RWPE2 (cell line): ENCODE measurements around the gene HIPK2.

Experiments
- ATAC-seq: fragments of 200-7000 bp; cut with Tn5 transposase; 3 replicates; pipeline ENCODE4 v1.9.1; 2021; ENCODE audit warnings: low read depth
- DNase-seq: peaks from one replicate; pipeline ENCODE4 v3.0.0-alpha.2; 2020; ENCODE audit warnings: low spot score
- H3K27ac ChIP-seq: fragments of 450-650 bp; 2 replicates; pipeline ENCODE4 v1.5.1; 2017; ENCODE audit warnings: mild to moderate bottlenecking; ENCODE audit not compliant: poor library complexity, severe bottlenecking
- H3K27me3 ChIP-seq: fragments of 250-450 bp; sonication (Bioruptor Pico); 2 replicates; pipeline ENCODE4 v1.5.1; 2021; ENCODE audit warnings: mild to moderate bottlenecking, moderate library complexity; ENCODE audit not compliant: insufficient read depth, poor library complexity, severe bottlenecking
- H3K36me3 ChIP-seq: fragments of 250-450 bp; sonication (Bioruptor Pico); 2 replicates; pipeline ENCODE4 v1.5.1; 2020; ENCODE audit warnings: low read depth, mild to moderate bottlenecking, moderate library complexity
- H3K4me1 ChIP-seq: fragments of 250-450 bp; sonication (Bioruptor Pico); 2 replicates; pipeline ENCODE4 v1.5.1; 2021; ENCODE audit warnings: mild to moderate bottlenecking, moderate library complexity; ENCODE audit not compliant: insufficient read depth, poor library complexity, severe bottlenecking
- H3K4me3 ChIP-seq: fragments of 250-450 bp; sonication (Bioruptor Pico); 2 replicates; pipeline ENCODE4 v1.5.1; 2021; ENCODE audit warnings: mild to moderate bottlenecking, moderate library complexity; ENCODE audit not compliant: severe bottlenecking
- H3K9me3 ChIP-seq: fragments of 250-450 bp; sonication (Bioruptor Pico); 2 replicates; pipeline ENCODE4 v1.5.1; 2021; ENCODE audit warnings: mild to moderate bottlenecking, moderate library complexity; ENCODE audit not compliant: severe bottlenecking
- TF ChIP-seq, protein P1 (sequence below): fragments of 450-650 bp; IDR thresholded peaks from one replicate; pipeline ENCODE4 v1.5.1; 2017; ENCODE audit warnings: mild to moderate bottlenecking, moderate library complexity; ENCODE audit not compliant: poor library complexity, severe bottlenecking

The HIPK2 gene

GRCh38 chr7:139773371-139773770 is 4.4 kb downstream of the HIPK2 start:
- Histone ChIP-seq H3K9me3 (no peaks in the 10 kb centered on the region), H3K27me3 (no peaks in the 10 kb centered on the region), H3K27ac (peak overlapping the region; percentile 95), H3K4me3 (no peak overlapping the region), H3K4me1 (peaks cover 50% of the 10 kb centered on the region), H3K36me3 (peaks cover 17% of the 10 kb centered on the region)
- ATAC-seq (no peak), DNase-seq (no peak)
- TF ChIP-seq, protein P1, sequence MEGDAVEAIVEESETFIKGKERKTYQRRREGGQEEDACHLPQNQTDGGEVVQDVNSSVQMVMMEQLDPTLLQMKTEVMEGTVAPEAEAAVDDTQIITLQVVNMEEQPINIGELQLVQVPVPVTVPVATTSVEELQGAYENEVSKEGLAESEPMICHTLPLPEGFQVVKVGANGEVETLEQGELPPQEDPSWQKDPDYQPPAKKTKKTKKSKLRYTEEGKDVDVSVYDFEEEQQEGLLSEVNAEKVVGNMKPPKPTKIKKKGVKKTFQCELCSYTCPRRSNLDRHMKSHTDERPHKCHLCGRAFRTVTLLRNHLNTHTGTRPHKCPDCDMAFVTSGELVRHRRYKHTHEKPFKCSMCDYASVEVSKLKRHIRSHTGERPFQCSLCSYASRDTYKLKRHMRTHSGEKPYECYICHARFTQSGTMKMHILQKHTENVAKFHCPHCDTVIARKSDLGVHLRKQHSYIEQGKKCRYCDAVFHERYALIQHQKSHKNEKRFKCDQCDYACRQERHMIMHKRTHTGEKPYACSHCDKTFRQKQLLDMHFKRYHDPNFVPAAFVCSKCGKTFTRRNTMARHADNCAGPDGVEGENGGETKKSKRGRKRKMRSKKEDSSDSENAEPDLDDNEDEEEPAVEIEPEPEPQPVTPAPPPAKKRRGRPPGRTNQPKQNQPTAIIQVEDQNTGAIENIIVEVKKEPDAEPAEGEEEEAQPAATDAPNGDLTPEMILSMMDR = no peak

DNA sequence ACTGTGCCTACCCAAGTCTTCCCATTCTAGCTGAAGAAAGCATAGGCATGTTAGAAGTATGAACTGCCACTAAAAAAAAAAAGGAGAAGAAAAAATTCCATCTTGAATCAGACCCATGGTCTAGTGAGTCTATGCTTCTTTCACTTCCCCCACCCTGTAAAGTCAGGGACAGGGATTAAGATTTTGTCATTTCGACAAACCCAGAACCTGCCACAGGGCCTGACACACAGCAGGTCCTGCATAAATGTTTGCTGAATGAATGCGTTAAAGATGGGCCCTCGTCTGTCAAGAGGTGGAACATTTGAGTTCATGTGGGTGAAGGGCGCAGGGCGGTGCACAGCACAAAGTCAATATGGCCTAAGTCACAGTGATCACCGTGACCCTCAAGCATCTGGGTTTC is 4.9 kb downstream of the HIPK2 start:
- no peak for ATAC-seq
- Histone ChIP-seq H3K36me3 (peaks cover 17% of the 10 kb centered on the region), H3K27ac (peak overlapping the region; percentile 95), H3K4me3 (no peak overlapping the region), H3K4me1 (peaks cover 50% of the 10 kb centered on the region), H3K9me3 (no peaks in the 10 kb centered on the region), H3K27me3 (no peaks in the 10 kb centered on the region)
- TF ChIP-seq, protein P1 = no peak
- no peak for DNase-seq

- TF ChIP-seq, protein P1 = no peak
- ATAC-seq (no peak), DNase-seq (no peak)
- Histone ChIP-seq H3K9me3 (no peaks in the 10 kb centered on the region), H3K36me3 (peaks cover 17% of the 10 kb centered on the region), H3K4me3 (no peak overlapping the region), H3K4me1 (peaks cover 50% of the 10 kb centered on the region), H3K27me3 (no peaks in the 10 kb centered on the region), H3K27ac (peak overlapping the region; percentile 95)
Measured at GRCh38 chr7:139772115-139772514, 5.7 kb downstream of the HIPK2 start.

DNA sequence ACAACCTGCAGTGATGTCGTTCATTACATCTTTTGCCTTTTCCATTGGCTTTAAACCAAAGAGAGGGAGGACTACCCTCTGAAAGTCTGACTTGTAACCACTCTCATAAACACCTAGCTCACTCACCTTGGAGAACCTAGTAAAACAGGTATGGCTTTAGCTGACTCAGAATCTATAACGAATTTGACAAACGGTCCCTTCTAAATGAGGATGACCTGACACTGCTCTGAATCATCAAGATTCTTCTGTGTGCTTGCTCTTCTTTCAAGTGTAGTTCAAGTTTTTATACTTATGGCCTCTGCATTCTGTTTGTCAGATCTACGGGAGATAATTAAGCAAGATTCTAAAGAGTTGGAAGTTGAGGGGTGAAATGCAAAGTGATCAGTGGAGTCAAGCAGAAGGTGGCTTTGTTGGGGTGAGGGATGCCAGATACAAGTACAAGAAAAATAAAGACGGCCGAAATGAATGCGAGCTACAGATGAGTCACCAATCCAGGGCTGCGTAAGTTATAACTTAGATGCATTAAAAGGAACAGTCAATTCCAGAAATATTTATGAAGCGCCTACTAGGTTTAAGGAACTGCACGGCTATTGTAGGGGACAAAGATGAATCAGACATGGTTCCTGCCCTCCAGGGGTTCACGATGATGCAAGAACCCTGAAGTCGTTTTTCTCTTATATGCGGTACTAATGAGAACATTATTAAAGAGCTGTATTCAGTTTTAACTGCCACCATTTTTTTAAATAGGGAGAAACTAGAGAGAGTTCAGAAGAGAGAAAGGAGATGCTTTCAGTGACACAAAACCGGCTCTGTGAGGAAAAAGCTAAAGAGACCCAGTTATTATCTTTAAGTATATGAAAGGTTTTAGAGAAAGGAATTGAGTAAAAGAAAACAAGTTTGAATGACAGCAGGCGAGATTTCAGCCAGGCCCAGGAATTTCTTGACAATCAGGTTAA is 6.5 kb downstream of the HIPK2 start:
- Histone ChIP-seq H3K27me3 (no peaks in the 10 kb centered on the region), H3K27ac (peak overlapping the region; percentile 95), H3K4me3 (no peak overlapping the region), H3K9me3 (no peaks in the 10 kb centered on the region), H3K4me1 (peaks cover 50% of the 10 kb centered on the region), H3K36me3 (peaks cover 17% of the 10 kb centered on the region)
- ATAC-seq (peak; percentile 84), DNase-seq (no peak)
- TF ChIP-seq, protein P1 = no peak

- ATAC-seq = no peak
- DNase-seq = no peak
- H3K27ac ChIP-seq = peak overlapping the region; percentile 95
- H3K27me3 ChIP-seq = no peaks in the 10 kb centered on the region
- no peak overlapping the region for H3K4me3 ChIP-seq
- TF ChIP-seq, protein P1 = no peak
- H3K4me1 ChIP-seq = peaks cover 40% of the 10 kb centered on the region
- H3K9me3 ChIP-seq = no peaks in the 10 kb centered on the region
- peaks cover 17% of the 10 kb centered on the region for H3K36me3 ChIP-seq
Measured at GRCh38 chr7:139769761-139770160, 8.0 kb downstream of the HIPK2 start.
